Stimulated activated naive CD4-positive, alpha-beta T cell treated with Interleukin-2 at 50 U/mL for 16 hours (primary cell): ENCODE results near the gene AMN.

Experiments
- DNase-seq: peaks from one replicate; lab custom pipeline; 2025; lab: John Stamatoyannopoulos, UW

Gene AMN

DNA sequence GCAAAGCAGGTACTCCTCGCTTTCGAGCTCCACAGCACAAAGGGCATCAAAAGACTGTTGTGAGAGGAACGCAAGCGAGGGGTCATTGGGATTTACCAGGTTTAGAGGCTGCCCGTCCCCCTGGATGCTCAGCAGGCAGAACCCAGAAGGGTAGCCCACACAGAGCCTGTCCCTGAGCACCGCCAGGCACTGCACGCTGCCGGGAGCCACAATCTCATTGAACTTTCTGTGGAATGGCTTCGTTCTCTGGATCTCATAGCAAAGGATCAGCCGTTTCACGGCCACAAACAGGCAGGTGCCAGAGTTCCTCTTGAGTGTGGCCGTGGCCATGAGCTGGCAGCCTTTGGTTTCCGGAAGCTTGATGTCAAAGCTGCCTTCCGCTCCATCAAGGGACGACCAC lies 21.5 kb downstream of the AMN start:
- DNase-seq, result no peak

DNA sequence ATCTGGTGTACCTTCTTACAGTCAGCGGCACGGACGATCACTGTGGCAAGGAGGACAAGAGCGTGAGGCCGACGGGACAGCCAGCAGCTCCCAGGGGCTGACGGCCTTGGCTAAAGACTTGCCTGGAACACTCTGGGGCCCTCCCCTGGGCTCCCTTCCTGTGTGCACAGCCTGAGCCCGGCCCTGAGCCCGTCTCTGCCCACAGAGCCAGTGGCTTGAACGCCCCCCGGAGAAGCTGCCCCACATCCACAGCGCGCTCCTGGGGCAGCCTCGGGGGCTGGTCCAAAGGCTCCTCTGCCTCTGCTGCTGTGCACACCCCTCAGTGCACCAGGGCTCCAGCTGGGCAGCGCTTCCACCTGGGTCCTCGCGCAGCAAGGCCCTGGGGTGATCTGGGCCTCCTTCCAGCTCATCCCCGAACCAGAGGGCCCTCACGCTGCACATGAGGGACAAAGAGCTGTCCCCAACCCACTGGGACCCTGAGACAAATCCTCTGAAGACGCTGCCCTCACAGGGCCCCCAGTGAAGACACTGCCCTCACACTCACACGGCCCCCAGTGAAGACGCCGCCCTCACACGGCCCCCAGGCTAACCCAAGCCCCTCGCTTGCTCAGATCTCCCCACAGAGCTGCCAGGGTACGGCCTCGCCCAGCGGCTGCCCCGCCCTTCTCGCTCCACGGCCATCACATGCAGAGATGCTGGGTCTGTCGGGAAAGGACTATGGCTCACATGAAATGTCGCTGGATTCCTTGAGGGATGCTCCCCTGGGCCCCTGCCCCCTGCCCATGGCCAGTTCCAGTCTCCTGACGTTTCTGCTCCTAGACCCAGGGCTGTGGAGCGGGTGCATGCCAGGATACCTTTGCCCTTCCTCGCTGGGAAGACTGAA lies 22.2 kb downstream of the AMN start:
- no peak for DNase-seq

DNA sequence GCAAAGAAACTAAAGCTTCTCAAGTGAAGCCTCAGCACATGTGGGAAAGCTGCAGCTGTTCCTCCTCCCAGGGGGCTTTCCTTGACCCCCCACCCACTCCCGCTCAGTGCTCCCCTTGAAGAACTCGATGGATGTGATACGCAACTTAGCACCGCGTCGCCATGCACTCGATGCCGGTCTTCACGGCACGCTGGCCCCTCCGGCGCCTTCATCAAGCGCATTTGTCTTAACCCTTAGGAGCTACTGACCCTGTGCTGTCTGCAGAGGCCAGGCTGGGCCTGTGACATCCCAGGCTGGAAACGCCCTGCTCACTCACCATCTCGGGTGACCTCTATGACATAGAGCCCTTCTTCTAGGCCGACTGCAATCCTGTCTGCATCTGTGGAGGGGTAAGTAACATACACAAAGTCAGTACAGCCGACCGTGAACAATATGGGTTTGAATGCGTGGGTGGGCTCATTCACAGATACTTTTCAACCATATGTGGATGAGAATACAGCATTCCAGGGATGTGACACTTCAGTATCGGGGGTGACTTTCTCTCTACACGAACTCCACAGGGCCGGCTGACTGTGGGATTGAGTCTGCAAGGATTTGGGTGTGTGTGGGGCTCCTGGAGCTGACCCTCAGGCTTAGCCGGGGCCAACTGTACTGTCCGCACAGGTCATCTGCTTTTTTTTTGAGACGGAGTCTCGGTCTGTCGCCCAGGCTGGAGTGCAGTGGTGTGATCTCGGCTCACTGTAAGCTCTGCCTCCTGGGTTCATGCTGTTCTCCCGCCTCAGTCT lies 23.1 kb downstream of the AMN start:
- no peak for DNase-seq

DNA sequence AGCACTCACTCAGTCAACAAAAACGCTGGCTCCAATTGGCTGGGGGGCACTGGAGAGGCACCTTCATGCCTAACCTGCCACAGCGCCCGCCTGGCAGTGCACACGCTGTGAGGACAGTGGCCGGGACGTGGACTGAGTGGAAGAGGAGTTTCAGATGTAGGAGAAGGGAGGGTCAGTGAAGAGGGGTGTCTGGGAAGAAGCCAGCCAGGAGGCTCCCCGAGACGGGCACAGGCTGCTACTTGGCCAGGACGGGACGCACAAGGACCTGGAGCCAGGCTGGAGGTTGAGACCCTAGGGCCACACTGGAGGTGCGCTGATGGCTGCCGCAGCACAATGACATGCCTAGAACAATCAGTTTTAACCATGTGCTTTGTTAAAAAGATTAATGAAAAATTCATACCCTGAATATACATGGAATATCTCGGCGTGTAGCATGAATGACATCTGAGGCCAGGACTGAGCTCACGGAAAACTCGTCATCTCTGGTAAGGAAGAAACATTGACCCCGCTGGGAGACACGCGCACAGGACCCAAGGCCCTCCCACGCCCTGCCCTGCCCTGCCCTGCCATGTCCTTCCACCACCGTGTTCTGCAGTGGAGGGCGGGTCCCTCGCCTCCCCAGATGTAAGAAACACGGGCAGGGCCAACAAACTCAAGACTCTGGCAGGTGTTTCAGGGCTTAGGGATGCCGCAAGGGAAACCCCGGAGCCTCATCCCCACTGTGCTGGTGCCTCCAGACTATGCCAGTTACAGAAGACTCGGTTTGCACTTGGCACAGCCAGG lies 25.0 kb downstream of the AMN start:
- no peak for DNase-seq

DNA sequence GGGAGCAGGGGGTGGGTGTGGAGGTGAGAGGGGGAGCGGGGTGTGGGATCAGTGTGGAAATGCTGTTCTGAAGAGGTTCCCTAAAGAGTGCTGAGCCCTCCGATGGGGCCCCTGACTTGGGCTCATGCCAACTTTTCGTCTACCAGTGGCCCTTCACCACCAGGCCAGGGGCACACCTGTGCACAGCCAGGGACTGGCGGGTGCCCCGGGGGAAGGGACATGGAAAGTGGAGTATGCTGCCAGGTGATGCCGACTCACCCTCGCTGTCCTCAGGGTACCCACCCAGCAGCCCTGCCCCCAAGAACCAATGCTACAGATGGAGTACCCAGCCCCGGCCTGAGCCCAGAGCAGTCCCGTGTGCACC lies 26.2 kb downstream of the AMN start:
- no peak for DNase-seq

DNA sequence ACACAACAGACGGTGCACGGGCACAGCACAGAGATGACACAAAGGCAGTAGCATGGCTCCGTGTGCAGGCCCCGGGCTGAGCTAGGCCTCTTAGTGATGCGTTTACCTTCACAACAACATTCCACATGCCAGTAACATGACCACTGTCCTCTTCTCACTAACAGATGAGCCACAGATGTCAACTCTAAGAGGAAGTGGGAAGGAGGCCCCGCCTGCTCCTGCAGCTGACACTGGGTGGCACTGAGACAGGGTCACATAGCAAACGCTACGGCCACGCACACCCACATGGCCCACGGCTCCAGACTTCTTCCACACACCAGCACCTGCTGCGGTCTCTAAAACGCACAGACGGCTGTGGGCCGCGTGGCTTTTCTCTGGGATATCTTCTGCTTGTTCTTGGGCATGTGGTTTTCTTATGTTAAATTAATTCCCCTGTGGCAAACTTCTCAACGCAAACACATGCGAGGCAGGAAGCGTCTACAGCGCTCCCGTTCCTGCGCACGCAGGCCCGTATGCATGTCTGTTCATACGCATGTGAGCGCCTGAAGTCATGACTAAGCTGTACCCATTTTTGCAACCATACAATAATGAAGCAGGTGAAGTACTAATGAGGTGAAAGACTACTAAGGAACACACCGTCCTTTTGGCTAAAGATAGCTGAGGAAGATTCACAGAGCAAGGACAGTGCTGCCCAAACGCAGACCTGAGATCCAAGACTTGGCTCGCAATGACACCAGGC lies 26.8 kb downstream of the AMN start:
- DNase-seq, result peak; percentile 5

DNA sequence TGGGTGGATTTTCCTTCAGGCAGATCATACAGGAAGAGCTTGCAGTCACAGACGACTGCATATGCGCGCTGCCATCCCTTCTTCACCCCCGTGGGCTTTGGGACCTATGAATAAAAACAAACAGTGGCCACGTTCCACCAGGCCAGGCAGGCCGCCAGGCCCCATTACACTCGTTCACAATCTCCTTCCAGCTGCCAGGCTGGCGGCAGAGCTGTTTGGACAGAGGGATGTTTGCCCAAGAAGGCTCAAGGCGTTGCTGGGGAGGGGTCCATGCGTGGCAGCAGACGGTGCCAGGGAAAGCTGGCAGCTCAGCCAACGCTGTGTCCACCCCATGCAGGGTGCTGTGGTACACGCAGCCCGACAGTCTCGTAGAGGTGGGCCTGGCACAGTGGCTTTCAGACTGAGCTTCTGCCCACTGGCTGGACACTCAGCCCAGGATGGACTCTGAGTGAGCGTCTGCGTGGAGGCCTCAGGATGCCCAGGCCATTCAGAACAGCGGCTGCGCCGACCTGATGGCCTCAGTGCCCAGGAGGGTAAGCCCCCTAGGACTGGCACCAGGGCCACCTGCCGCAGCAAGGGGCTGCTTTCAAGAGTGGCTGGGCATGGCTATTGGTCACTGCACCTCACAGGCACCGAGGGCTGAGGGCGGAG lies 27.5 kb downstream of the AMN start:
- no peak for DNase-seq

DNA sequence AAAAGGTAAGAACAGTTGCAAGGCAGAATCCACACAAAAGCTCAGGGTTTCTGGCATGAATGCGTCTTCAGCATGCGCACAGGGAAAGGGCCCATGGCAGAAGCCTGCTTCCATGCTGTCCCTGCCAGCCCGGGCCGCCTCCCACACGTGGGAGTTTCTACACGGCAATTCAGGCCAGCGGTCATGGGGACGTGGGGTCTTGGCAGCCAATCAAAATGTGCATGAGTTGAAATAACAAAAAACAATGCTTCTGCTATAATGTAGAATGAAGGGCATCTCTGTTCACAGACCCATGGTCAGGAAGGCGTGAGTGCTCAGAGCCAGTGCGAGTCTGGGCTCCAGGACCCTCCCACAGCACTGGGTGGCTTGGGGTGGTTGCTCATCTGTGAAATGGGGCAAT lies 28.6 kb downstream of the AMN start:
- no peak for DNase-seq

DNA sequence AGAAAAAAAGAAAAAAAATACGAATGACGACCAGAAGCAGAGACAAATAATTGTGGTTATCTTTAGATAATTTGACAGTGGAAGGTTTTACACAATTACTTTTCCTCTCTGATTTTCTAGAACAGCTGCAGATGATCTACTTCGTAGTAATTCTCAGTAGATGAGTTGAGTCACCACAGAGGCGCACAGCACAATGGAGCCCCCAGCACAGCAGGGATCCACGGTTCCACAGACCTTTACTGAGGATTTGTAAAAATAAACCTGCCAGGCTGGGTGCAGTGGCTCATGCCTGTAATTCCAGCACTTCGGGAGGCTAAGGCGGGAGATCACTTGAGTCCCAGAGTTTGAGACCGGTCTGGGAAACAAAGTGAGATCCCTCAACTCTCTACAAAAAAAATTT lies 29.3 kb downstream of the AMN start:
- no peak for DNase-seq

DNA sequence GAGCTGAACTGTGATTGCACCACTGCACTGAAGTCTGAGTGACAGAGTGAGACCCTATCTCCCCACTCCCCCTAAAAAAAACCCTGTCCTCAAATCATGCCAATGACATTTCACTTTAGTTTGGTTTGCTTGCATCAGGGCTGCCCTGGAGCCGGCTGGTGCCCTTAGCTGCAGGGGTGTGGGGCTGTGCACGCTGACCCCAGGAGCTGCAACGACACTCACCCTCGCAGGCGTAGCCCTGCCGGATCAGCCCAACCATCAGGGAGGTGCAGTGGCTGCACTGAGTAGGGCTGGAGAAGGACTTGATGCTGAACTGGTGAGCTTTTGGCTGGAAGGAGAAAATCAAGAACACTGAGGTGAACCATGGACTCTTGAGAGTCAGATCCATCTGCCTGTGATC lies 29.8 kb downstream of the AMN start:
- no peak for DNase-seq

DNA sequence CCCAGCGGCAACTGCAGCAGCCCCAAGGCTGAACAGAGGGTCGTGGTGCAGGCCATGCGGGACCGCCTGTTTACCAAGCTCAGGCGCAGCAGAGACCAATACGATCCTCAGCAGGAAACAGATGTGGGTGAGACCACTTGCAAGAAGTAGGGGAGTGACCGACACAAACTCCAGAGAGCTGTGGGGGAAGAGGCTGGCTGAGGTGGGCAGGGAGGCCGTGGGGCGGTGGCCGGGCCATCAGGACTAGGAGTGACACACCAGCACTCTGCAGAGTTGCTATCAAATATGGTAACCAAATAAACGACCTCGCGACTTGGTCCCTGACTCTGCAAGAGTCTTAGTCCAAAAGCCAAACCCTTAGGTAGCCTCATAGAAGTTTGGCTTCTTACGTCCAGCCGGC lies 30.6 kb downstream of the AMN start:
- no peak for DNase-seq

DNA sequence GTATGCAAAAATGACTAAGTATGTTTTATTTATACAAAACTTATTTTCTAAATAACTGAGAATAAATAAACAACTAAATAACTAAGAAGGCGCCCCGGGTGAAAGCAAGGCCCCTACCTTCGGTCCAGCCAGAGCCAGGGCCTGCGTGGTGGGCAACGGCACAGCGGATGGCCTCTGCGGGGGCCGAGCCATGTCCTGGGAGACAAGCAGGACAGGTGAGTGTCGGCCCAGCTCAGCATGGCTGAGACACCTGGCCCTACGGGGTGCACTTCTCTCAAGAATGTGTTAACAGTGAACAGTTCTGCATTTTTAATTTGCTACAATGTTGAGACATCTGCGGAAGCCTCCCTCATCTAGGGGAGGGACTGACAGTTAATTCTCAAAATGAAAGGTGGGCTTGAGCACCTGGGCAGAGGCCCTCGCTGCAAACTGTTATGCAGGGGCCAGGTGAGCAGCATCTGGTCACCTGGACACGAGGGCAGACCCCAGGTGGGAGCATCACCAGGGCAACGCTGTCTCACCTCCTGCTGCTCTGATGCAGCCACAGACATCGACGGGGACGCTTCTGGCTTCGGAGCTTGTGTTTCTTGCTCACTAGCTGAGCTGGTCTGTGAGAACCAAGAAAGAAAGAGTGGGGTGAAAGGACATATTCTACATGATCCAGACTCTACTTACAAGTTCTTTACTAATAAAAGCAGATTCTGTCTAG lies 31.8 kb downstream of the AMN start:
- DNase-seq, result no peak

DNA sequence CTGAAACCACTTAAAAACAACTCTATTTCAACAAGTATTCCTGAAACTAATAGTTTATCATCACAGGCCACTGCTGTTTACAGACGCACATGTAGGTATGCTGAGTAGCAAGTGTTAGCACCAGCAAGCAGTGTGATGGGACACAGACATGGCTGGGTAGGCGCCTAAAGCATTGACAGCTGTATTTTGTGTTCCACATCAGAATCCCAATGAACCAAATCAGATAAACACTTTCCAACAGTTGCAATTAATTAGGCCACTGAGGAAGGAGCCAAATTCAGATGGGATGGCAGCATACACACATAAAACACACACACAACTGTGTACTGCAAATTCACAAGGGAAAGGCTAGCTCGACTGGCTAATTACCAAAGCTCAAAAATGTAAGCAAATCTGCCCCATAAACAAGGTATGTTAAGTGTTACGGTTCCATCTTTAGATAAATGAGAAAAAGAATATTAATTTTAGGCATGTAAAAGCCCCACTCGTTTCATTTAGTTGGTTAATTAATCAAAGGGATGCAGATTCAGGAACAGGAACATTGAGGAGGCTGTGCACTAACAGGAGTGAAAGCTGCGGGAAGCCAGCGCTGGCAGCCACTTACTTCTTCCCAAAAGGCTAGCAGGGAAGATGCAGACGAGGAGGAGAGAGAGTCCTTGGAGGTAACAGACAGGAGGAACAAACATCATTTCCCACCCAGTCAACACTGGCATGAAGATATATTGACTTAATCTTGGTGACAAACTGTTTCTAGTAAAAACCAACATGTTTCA lies 33.4 kb downstream of the AMN start:
- DNase-seq, result no peak

DNA sequence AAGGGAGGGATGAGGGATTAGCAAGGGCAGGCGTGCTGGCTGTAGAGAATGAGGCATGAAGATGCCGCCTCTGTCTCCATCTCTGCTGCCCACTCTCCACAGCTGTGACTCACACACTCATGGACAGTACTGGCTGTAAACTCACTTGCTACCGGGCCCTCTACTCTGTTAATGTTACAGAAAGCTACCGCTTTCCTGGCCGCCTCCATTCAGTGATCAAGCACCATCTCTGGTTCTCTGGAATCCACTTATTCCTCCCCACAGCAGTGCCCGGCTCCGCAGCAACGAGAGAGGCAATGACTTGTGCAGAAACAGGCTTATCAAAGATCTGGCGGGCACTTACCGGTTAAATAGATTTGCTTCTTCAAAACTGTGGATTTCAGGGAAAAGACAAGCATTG lies 34.8 kb downstream of the AMN start:
- no peak for DNase-seq

DNA sequence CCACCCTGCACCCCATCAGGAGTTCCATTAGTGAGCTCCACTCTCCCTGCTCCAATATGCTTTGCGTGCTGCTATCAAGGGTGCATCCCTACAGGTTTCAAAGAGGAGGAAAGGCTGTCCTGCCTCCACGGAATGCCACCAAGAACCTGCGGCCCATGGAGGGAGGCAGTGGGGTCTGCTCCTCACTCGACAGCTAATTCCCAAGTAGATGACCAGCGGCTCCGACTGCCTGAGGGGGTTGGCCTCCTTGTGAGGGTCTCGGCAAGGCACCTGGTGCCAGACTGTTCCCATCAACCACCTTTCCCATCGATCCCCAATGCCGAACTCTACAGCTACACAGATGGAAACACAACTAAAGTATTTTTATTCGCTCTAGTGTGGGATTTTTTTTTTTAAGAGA lies 36.0 kb downstream of the AMN start:
- no peak for DNase-seq

DNA sequence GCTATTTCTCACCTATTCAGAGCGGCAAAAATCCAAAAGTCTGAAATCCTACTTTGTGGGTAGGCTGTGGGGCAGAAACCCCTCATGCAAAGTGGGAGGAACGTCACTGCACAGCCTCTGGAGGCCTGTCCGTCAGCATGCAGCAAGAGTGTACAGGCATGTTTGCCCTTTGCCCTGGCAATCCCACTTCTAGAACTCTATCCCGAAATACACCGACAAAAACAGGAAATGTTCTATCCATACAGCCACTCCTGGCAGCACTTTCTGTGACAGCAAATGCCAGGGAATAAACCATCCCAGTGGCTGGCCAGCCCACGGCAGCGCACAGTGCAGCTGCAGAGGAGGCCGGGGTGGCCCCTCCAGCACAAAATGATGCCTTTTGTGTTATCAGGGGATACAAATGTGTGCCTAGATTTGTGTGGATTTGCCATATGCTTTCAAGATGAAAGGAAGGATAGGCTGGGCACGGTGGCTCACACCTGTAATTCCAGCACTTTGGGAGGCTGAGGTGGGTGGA lies 39.7 kb downstream of the AMN start:
- no peak for DNase-seq

DNA sequence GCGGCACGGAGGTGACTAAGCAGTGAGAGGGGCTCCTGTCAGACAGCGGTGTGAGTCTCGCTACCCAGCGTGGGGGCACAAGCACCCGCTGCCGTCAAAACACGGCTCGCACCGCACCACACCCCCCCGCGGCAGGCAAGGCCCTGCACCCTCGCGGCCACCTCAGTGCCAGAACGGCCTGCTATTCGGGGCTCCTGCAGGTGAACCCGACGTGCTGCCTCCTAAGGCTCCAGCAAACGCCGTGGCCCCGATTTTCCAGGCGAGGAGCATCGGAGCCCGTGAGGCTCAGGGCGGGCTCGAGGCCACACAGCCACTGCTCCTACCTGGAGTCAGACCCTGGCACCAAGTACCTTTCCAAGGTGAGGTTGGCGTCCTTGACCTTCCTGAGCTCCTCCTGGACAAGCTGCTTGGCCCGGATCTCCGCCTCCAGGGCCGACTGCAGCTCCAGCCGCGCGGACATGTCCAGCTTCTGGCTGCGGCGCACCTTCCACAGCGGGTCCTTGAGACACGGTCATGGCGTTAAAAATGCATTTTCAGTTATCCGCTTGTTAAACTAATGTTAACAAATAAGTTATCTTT lies 41.8 kb downstream of the AMN start:
- no peak for DNase-seq

DNA sequence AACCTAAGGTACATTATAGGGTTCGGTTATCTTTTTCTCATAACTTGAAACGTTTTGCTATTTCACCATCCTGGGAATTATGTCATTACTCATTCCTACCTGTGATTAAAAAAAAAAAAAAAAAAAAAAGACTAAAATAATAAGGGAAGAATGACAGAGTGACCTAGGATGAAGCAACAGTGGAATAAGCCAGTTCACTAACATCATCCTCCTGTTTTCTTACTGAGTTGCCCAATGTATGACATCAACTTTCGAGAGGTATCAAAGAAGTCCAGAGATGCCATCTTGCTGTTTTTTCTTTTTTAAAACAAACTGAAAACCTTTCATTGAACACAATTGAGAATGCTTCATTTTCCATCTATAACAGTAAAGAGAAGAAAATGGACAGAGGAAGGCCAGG lies 42.8 kb downstream of the AMN start:
- no peak for DNase-seq

DNA sequence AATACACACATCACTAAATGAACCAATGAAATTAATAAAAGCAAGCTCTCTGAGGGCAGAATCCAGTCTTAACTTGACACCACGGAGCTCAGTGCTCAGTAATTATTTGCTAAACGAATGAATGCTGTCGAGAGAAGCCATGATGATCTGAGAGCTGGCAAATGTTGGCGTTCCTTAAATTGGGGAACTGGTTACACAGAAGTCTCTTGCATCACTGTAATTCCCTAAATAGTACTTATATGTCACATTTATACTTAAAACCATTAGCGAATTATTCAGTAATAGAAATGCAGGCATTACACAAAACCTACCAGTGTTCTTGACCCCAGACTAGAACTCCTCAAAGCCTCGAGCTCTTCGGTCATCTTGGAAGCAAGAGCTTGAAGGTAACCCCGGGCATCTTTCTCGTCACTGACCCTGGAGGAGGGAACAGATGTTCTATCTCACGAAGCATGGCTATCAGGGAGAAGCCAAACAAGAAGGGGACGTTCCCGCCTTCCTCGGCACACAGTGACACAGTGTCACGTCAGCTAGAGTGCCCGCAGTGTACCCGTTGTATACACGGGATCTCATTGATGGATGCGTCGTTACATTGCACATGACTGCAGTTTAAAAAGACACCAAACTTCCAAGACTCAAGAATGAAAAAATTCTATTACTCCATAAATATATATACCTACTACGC lies 43.6 kb downstream of the AMN start:
- no peak for DNase-seq
